Prostate gland (tissue), 2 donors: Measurements from ENCODE around the gene DISP3. TPM values are rescaled to one million over a fixed set of nuclear protein-coding genes. Genes with fewer than 3 reads are reported as not detected.

ENCODE experiments used
- DNase-seq: peaks from one replicate; pipeline ENCODE4 v3.0.0-alpha.2; 2019; ENCODE audit warnings: low spot score
- H3K27ac ChIP-seq, 2 donors: fragments of 200-600 bp; sonication (generic); 2 replicates each; pipeline ENCODE4 v1.5.1; 2017 to 2019
- H3K27me3 ChIP-seq: fragments of 200-600 bp; sonication (generic); replicated peaks from 2 replicates; pipeline ENCODE4 v1.5.1; 2019; ENCODE audit not compliant: insufficient read depth
- H3K36me3 ChIP-seq, 2 donors: fragments of 200-600 bp; sonication (generic); 1 replicate in 1 of 2; 2 replicates in 1 of 2; pipeline versions ENCODE4 v1.5.1 to v1.8.1; 2017 to 2019
- H3K4me1 ChIP-seq: fragments of 200-600 bp; sonication (generic); replicated peaks from 2 replicates; pipeline ENCODE4 v1.5.1; 2019
- H3K4me3 ChIP-seq, 2 donors: fragments of 200-600 bp; sonication (generic); 2 replicates each; pipeline ENCODE4 v1.5.1; 2017 to 2019
- H3K9me3 ChIP-seq: fragments of 200-600 bp; sonication (generic); 2 replicates; pipeline ENCODE4 v1.5.1; 2017
- POLR2A ChIP-seq: fragments of 450-650 bp; IDR thresholded peaks from one replicate; pipeline ENCODE4 v1.6.1; 2016; ENCODE audit warnings: antibody characterized with exemption, mild to moderate bottlenecking
- POLR2AphosphoS5 ChIP-seq: sonication (generic); formaldehyde crosslinking; IDR thresholded peaks from one replicate; pipeline ENCODE4 v1.6.1; 2017; ENCODE audit warnings: antibody characterized with exemption
- WGBS: methylation state at CpG from one replicate; pipeline ENCODE4 v1.1.5; 2018; 5-methylcytosine and 5-hydroxymethylcytosine counted together
- intact Hi-C: fragments of 100-400 bp; cut with DNase I; formaldehyde crosslinking; loops from one replicate; pipeline ENCODE4 v1.14.2; 2022
- total RNA-seq, 2 donors: library from RNA; depleted of rRNA; stranded (reverse); fragments of >200 nt; gene quantifications; one replicate each; pipeline ENCODE4 v1.1.0, GENCODE V29; 2016
- TF ChIP-seq, protein P1 (sequence below), 4 experiments: fragments of 200-600 bp in 2 of 4; fragments of 450-650 bp in 2 of 4; sonication (generic) in 2 of 4; IDR thresholded peaks; 1 replicate in 3 of 4; 2 replicates in 1 of 4; pipeline ENCODE4 v1.5.1; 2016 to 2019; ENCODE audit warnings: antibody characterized with exemption in 4 of 4, mild to moderate bottlenecking in 2 of 4, moderate library complexity in 2 of 4

Gene DISP3
- total RNA-seq, 2 donors from 2014 or later = 0.80 to 1.7 TPM

DNA sequence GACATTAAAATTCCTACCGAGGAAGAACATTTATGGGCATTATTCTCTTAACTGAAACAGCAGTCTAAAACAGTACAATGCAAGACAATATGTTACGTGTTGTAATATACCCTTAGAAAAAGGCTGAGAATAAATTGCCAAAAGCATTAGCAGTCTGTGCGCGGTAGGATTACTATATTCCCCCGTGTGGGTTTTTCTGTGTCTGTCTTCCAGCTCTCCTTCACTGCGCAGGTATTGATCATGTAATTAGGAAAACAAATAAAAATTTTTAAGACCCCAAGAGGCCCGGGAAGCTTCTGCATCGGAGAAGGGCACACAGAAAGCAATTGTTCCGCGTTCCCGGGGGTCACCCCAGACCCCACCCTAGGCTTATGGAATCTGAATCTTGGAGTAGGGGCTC lies 106.4 kb downstream of the DISP3 start:
- DNase-seq = no peak
- intact Hi-C loops = no loop called here
- Histone ChIP-seq H3K4me1 (no peaks in the 10 kb centered on the region), H3K36me3 (no peaks in the 10 kb centered on the region), H3K27me3 (peaks cover 2% of the 10 kb centered on the region), H3K4me3 (no peak overlapping the region), H3K9me3 (no peaks in the 10 kb centered on the region), H3K27ac (no peak overlapping the region)
- no peak for TF ChIP-seq POLR2A
- TF ChIP-seq, protein P1, sequence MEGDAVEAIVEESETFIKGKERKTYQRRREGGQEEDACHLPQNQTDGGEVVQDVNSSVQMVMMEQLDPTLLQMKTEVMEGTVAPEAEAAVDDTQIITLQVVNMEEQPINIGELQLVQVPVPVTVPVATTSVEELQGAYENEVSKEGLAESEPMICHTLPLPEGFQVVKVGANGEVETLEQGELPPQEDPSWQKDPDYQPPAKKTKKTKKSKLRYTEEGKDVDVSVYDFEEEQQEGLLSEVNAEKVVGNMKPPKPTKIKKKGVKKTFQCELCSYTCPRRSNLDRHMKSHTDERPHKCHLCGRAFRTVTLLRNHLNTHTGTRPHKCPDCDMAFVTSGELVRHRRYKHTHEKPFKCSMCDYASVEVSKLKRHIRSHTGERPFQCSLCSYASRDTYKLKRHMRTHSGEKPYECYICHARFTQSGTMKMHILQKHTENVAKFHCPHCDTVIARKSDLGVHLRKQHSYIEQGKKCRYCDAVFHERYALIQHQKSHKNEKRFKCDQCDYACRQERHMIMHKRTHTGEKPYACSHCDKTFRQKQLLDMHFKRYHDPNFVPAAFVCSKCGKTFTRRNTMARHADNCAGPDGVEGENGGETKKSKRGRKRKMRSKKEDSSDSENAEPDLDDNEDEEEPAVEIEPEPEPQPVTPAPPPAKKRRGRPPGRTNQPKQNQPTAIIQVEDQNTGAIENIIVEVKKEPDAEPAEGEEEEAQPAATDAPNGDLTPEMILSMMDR (IDR thresholded peaks at IDR 0.05) = no peak
- TF ChIP-seq POLR2AphosphoS5 = no peak
- WGBS = 75% methylated on average over 11 of the region's 11 CpGs

Other genes with a start within 250 kb of the DISP3 start
- gene MTOR, start 216.6 kb upstream of the DISP3 start, total RNA-seq = 10 to 100 TPM; 34.7 to 56.1 TPM
- 10 to 100 TPM; 22.7 to 23.2 TPM for gene UBIAD1, start 206.0 kb upstream of the DISP3 start, total RNA-seq
- 10 to 100 TPM; 14.1 to 16.9 TPM for gene FBXO2, start 175.3 kb downstream of the DISP3 start, total RNA-seq
- gene FBXO44, start 175.7 kb downstream of the DISP3 start, total RNA-seq = 10 to 100 TPM; 29.5 to 51.2 TPM
- gene FBXO6, start 185.0 kb downstream of the DISP3 start, total RNA-seq = 10 to 100 TPM; 12.5 to 17.7 TPM
- gene MAD2L2, start 202.0 kb downstream of the DISP3 start, total RNA-seq = 10 to 100 TPM; 37.3 to 67.8 TPM
- under 1 TPM; 0.05 to 0.51 TPM for gene DRAXIN, start 212.6 kb downstream of the DISP3 start, total RNA-seq